Measurements from ENCODE around the gene DCAF17.

The DCAF17 gene

DNA sequence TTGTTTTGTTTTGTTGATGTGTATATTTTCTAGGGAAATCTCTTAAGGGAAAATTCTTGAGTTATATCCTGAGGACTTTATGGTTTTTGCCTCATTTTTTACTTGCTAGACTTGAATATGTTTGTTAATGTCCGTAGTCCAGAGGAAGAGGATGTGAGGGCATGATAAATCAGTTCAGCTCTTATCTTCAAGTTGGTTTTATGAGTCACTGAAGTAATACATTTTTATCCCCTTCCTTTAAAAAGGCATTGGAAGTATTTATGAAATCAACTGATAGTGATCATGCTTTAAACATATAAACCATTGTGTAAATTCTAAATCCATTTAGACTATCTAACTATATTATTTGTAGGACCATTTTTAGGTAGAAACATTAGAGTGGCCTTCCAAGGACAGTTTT lies 44.3 kb downstream of the DCAF17 start:
- POLR2A ChIA-PET: no interaction called here
- H3K4me1 ChIP-seq (ENCODE audit: control insufficient read depth, insufficient read depth, low read length): no peaks in the 10 kb centered on the region
- no peak overlapping the region for H3K27ac ChIP-seq (ENCODE audit: extremely low read depth, low read depth, low read length)
- CTCF ChIA-PET: no interaction called here
- H3K36me3 ChIP-seq (ENCODE audit: control insufficient read depth in 2 of 2, insufficient read depth in 1 of 2, low read length in 2 of 2): peaks cover 0 to 65% of the 10 kb centered on the region in 2 experiments; a peak in 2 of 3 replicates
- TF ChIP-seq, protein P1, sequence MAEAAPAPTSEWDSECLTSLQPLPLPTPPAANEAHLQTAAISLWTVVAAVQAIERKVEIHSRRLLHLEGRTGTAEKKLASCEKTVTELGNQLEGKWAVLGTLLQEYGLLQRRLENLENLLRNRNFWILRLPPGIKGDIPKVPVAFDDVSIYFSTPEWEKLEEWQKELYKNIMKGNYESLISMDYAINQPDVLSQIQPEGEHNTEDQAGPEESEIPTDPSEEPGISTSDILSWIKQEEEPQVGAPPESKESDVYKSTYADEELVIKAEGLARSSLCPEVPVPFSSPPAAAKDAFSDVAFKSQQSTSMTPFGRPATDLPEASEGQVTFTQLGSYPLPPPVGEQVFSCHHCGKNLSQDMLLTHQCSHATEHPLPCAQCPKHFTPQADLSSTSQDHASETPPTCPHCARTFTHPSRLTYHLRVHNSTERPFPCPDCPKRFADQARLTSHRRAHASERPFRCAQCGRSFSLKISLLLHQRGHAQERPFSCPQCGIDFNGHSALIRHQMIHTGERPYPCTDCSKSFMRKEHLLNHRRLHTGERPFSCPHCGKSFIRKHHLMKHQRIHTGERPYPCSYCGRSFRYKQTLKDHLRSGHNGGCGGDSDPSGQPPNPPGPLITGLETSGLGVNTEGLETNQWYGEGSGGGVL (tag by site-specific recombination; IDR thresholded peaks at IDR 0.05): no peak
- TF ChIP-seq ZNF514 (tag by site-specific recombination; IDR thresholded peaks at IDR 0.05): no peak
- TF ChIP-seq ZNF335 (tag by site-specific recombination; conservative IDR thresholded peaks at IDR 0.05): no peak
- no peak for TF ChIP-seq ZFP37 (tag by site-specific recombination; IDR thresholded peaks at IDR 0.05)
- no peak overlapping the region for H3K4me3 ChIP-seq (ENCODE audit: low read depth, low read length)
- no peaks in the 10 kb centered on the region for H3K9me3 ChIP-seq (ENCODE audit: control insufficient read depth, insufficient read depth, low read depth, low read length)

DNA sequence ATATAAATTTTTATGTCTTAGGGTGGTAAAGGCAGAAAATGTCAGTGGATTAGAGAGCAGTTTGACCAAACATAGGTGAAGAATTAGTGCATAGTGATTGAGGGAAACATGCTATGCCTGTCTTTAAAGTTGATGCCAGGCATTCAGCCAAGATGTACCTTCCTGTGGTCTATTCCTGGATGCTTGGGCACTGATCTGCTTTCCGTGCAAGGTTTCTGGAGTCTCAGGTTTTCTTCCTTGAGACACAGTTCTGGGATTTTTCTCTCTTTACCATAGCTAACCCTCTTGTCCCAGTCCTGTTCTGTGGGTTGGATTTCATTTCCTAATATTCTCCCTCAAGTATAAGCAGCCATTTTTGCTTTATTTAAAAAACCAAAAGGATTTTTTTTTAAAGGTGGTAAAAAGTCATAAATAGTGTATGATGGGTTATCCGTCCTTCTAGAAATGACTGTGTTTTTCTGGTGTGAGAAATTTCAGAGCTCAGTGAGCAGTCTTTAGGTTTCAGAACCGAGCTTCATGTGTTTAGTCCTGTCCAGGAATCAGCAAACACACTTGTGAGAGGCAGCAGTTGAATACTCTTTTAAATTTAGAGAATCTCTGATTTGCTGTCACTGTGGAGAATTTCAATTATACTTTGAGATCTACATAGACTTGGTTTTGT lies 45.3 kb downstream of the DCAF17 start:
- CTCF ChIA-PET: interaction anchor here (0.6 kb wide), 1 partner anchor 96 kb away, joined by 3 read pairs; no protein-coding TSS in a partner anchor
- Histone ChIP-seq H3K4me3 (ENCODE audit: low read depth, low read length) (no peak overlapping the region), H3K27ac (ENCODE audit: extremely low read depth, low read depth, low read length) (no peak overlapping the region), H3K9me3 (ENCODE audit: control insufficient read depth, insufficient read depth, low read depth, low read length) (no peaks in the 10 kb centered on the region), H3K4me1 (ENCODE audit: control insufficient read depth, insufficient read depth, low read length) (no peaks in the 10 kb centered on the region), H3K36me3 (ENCODE audit: control insufficient read depth in 2 of 2, insufficient read depth in 1 of 2, low read length in 2 of 2) (peaks cover 0 to 56% of the 10 kb centered on the region in 2 experiments; a peak in 1 of 3 replicates)
- TF ChIP-seq ZNF777 (tag by site-specific recombination; IDR thresholded peaks at IDR 0.05; ENCODE audit: borderline replicate concordance): no peak
- no peak for TF ChIP-seq ZNF791 (tag by site-specific recombination; IDR thresholded peaks at IDR 0.05)
- TF ChIP-seq GLI4 (tag by site-specific recombination; IDR thresholded peaks at IDR 0.05): no peak
- TF ChIP-seq ZNF221 (tag by site-specific recombination; IDR thresholded peaks at IDR 0.05; ENCODE audit: borderline replicate concordance): no peak
- no peak for TF ChIP-seq KLF8 (tag by site-specific recombination; IDR thresholded peaks at IDR 0.05)
- no peak for TF ChIP-seq SP2 (tag by site-specific recombination; IDR thresholded peaks at IDR 0.05)
- no peak for TF ChIP-seq ZNF169 (tag by site-specific recombination; IDR thresholded peaks at IDR 0.05)
- TF ChIP-seq SCRT2 (tag by site-specific recombination; IDR thresholded peaks at IDR 0.05): no peak
- TF ChIP-seq ZNF311 (tag by site-specific recombination; IDR thresholded peaks at IDR 0.05; ENCODE audit: borderline replicate concordance): no peak
- no peak for TF ChIP-seq REPIN1 (tag by site-specific recombination; IDR thresholded peaks at IDR 0.05; ENCODE audit: low read depth)
- TF ChIP-seq ZNF174 (tag by site-specific recombination; IDR thresholded peaks at IDR 0.05): no peak
- TF ChIP-seq, protein P2, sequence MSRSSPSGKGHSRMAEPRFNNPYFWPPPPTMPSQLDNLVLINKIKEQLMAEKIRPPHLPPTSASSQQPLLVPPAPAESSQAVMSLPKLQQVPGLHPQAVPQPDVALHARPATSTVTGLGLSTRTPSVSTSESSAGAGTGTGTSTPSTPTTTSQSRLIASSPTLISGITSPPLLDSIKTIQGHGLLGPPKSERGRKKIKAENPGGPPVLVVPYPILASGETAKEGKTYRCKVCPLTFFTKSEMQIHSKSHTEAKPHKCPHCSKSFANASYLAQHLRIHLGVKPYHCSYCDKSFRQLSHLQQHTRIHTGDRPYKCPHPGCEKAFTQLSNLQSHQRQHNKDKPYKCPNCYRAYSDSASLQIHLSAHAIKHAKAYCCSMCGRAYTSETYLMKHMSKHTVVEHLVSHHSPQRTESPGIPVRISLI (tag by site-specific recombination; IDR thresholded peaks at IDR 0.05): no peak
- TF ChIP-seq, protein P3, sequence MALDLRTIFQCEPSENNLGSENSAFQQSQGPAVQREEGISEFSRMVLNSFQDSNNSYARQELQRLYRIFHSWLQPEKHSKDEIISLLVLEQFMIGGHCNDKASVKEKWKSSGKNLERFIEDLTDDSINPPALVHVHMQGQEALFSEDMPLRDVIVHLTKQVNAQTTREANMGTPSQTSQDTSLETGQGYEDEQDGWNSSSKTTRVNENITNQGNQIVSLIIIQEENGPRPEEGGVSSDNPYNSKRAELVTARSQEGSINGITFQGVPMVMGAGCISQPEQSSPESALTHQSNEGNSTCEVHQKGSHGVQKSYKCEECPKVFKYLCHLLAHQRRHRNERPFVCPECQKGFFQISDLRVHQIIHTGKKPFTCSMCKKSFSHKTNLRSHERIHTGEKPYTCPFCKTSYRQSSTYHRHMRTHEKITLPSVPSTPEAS (tag by site-specific recombination; IDR thresholded peaks at IDR 0.05): no peak
- TF ChIP-seq YY1 (tag by site-specific recombination; IDR thresholded peaks at IDR 0.05): no peak
- TF ChIP-seq, protein P4, sequence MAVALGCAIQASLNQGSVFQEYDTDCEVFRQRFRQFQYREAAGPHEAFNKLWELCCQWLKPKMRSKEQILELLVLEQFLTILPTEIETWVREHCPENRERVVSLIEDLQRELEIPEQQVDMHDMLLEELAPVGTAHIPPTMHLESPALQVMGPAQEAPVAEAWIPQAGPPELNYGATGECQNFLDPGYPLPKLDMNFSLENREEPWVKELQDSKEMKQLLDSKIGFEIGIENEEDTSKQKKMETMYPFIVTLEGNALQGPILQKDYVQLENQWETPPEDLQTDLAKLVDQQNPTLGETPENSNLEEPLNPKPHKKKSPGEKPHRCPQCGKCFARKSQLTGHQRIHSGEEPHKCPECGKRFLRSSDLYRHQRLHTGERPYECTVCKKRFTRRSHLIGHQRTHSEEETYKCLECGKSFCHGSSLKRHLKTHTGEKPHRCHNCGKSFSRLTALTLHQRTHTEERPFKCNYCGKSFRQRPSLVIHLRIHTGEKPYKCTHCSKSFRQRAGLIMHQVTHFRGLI (tag by site-specific recombination; IDR thresholded peaks at IDR 0.05): no peak
- TF ChIP-seq GFI1B (tag by site-specific recombination; IDR thresholded peaks at IDR 0.05): no peak
- TF ChIP-seq, protein P1 (tag by site-specific recombination; IDR thresholded peaks at IDR 0.05): no peak
- no peak for TF ChIP-seq ZNF239 (tag by site-specific recombination; IDR thresholded peaks at IDR 0.05)
- TF ChIP-seq, protein P5, sequence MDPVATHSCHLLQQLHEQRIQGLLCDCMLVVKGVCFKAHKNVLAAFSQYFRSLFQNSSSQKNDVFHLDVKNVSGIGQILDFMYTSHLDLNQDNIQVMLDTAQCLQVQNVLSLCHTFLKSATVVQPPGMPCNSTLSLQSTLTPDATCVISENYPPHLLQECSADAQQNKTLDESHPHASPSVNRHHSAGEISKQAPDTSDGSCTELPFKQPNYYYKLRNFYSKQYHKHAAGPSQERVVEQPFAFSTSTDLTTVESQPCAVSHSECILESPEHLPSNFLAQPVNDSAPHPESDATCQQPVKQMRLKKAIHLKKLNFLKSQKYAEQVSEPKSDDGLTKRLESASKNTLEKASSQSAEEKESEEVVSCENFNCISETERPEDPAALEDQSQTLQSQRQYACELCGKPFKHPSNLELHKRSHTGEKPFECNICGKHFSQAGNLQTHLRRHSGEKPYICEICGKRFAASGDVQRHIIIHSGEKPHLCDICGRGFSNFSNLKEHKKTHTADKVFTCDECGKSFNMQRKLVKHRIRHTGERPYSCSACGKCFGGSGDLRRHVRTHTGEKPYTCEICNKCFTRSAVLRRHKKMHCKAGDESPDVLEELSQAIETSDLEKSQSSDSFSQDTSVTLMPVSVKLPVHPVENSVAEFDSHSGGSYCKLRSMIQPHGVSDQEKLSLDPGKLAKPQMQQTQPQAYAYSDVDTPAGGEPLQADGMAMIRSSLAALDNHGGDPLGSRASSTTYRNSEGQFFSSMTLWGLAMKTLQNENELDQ (tag by site-specific recombination; IDR thresholded peaks at IDR 0.05; ENCODE audit: low read depth): no peak
- POLR2A ChIA-PET: no interaction called here

Measured in HEK293 (cell line).